ENCODE data around the gene HCN1.

- TF ChIP-seq CTCF (IDR thresholded peaks at IDR 0.05) (no peak), POLR2A (IDR thresholded peaks at IDR 0.05) (no peak)
These were observed 424.6 kb downstream of the HCN1 start for GRCh38 chr5:45271626-45272025.
